ENCODE data around the gene DBT. TPM values are rescaled to one million over a fixed set of nuclear protein-coding genes. Genes with fewer than 3 reads are reported as not detected.

The DBT gene
- 7.2 and 9.8 TPM in 2 replicates for total RNA-seq

GRCh38 chr1:100249537-100250257 is at the start of gene DBT:
Gene DBT, minus strand, starts transcription at chr1:100249834. Its CDS starts 14 bp downstream, at chr1:100249820.

GRCh38 chr1:100265931-100266740 is 16.5 kb upstream of the DBT start, which contains the start of gene RTCA:
Gene RTCA, plus strand, starts transcription at chr1:100266216. Its CDS starts 160 bp downstream, at chr1:100266376.

GRCh38 chr1:100178091-100178490 is 71.5 kb downstream of the DBT start, which contains the start of gene LRRC39:
Gene LRRC39, minus strand, starts transcription at chr1:100178256. Its CDS starts 9,740 bp downstream, at chr1:100168516.

Other genes with a start within 250 kb of the DBT start
- gene SASS6, start 116.9 kb downstream of the DBT start, total RNA-seq = 1.1 and 1.5 TPM in 2 replicates
- 7.7 and 14.3 TPM in 2 replicates for gene TRMT13, start 116.7 kb downstream of the DBT start, total RNA-seq
- 0.37 TPM in 1 of 2 replicates, not detected in the other for gene LRRC39, start 71.6 kb downstream of the DBT start, total RNA-seq
- gene RTCA, start 16.4 kb upstream of the DBT start, total RNA-seq = 21.0 and 26.8 TPM in 2 replicates
- 2.3 and 4.8 TPM in 2 replicates for gene CDC14A, start 102.7 kb upstream of the DBT start, total RNA-seq

Measured in cardiac ventricle fibroblast (primary cell).